HEK293 (cell line): ENCODE results near the gene IKZF2.

Source experiments
- CTCF ChIP-seq: fragments of 450-650 bp; formaldehyde crosslinking; IDR thresholded peaks from 2 replicates; pipeline ENCODE4 v1.5.1; 2016; ENCODE audit warnings: missing biosample characterization, missing genetic modification characterization
- HOXA7 ChIP-seq: sonication (generic); formaldehyde crosslinking; IDR thresholded peaks from 2 replicates; pipeline ENCODE4 v1.8.1; 2022; ENCODE audit warnings: missing genetic modification reagents, borderline replicate concordance
- PRDM10 ChIP-seq: fragments of 450-650 bp; formaldehyde crosslinking; IDR thresholded peaks from 2 replicates; pipeline ENCODE4 v1.5.1; 2016; ENCODE audit warnings: missing biosample characterization, missing genetic modification characterization
- REST ChIP-seq: fragments of 450-650 bp; formaldehyde crosslinking; IDR thresholded peaks from 2 replicates; pipeline ENCODE4 v1.5.1; 2016; ENCODE audit warnings: missing biosample characterization, missing genetic modification characterization
- YY1 ChIP-seq: fragments of 450-650 bp; formaldehyde crosslinking; IDR thresholded peaks from 2 replicates; pipeline ENCODE4 v1.5.1; 2018; ENCODE audit warnings: missing biosample characterization, missing genetic modification characterization
- ZBTB1 ChIP-seq: fragments of 450-650 bp; formaldehyde crosslinking; IDR thresholded peaks from 2 replicates; pipeline ENCODE4 v1.5.1; 2016; ENCODE audit warnings: missing biosample characterization, missing genetic modification characterization
- ZNF24 ChIP-seq: fragments of 450-650 bp; formaldehyde crosslinking; IDR thresholded peaks from 2 replicates; pipeline ENCODE4 v1.5.1; 2016; ENCODE audit warnings: missing biosample characterization, missing genetic modification characterization
- TF ChIP-seq, protein P1 (sequence below): fragments of 450-650 bp; formaldehyde crosslinking; IDR thresholded peaks from 2 replicates; pipeline ENCODE4 v1.5.1; 2016; ENCODE audit warnings: missing biosample characterization, missing genetic modification characterization
- TF ChIP-seq, protein P2 (sequence below): fragments of 450-650 bp; formaldehyde crosslinking; IDR thresholded peaks from 2 replicates; pipeline ENCODE4 v1.5.1; 2016; ENCODE audit warnings: missing biosample characterization, missing genetic modification characterization, low read depth

- TF ChIP-seq YY1 (no peak), CTCF (tag by site-specific recombination) (no peak), REST (tag by site-specific recombination) (no peak), HOXA7 (no peak), ZNF24 (no peak), ZBTB1 (tag by site-specific recombination) (no peak), PRDM10 (tag by site-specific recombination) (no peak)
- TF ChIP-seq, protein P1, sequence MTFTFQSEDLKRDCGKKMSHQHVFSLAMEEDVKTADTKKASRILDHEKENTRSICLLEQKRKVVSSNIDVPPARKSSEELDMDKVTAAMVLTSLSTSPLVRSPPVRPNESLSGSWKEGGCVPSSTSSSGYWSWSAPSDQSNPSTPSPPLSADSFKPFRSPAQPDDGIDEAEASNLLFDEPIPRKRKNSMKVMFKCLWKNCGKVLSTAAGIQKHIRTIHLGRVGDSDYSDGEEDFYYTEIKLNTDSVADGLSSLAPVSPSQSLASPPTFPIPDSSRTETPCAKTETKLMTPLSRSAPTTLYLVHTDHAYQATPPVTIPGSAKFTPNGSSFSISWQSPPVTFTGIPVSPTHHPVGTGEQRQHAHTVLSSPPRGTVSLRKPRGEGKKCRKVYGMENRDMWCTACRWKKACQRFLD, result no peak
- TF ChIP-seq, protein P2, sequence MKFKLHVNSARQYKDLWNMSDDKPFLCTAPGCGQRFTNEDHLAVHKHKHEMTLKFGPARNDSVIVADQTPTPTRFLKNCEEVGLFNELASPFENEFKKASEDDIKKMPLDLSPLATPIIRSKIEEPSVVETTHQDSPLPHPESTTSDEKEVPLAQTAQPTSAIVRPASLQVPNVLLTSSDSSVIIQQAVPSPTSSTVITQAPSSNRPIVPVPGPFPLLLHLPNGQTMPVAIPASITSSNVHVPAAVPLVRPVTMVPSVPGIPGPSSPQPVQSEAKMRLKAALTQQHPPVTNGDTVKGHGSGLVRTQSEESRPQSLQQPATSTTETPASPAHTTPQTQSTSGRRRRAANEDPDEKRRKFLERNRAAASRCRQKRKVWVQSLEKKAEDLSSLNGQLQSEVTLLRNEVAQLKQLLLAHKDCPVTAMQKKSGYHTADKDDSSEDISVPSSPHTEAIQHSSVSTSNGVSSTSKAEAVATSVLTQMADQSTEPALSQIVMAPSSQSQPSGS (tag by site-specific recombination), result no peak
Measured at GRCh38 chr2:213149294-213149875, 2.0 kb downstream of the IKZF2 start.
